RKO (cell line): Measurements from ENCODE around the gene PARD3B.
"Not testable (repeated sequence)": the region's sequence is repeated elsewhere in the genome, so short reads cannot be mapped to it uniquely, and the experiment has no call there.

Experiments
- DNase-seq: peaks from one replicate; pipeline ENCODE4 v3.0.0-alpha.2; 2016; ENCODE audit warnings: low spot score

Gene PARD3B

GRCh38 chr2:205190528-205190927 is 645.3 kb downstream of the PARD3B start:
- no peak for DNase-seq

GRCh38 chr2:205193125-205193835 is 648.0 kb downstream of the PARD3B start:
- no peak for DNase-seq

- DNase-seq: no peak
Measured at GRCh38 chr2:205193836-205194228, 648.6 kb downstream of the PARD3B start.

GRCh38 chr2:205197468-205198139 is 652.3 kb downstream of the PARD3B start:
- DNase-seq: no peak

- DNase-seq: peak; percentile 43
Measured at GRCh38 chr2:205198140-205198525, 652.9 kb downstream of the PARD3B start.

- no peak for DNase-seq
Measured at GRCh38 chr2:205199165-205199850, 654.0 kb downstream of the PARD3B start.

- no peak for DNase-seq
Measured at GRCh38 chr2:205210494-205210893, 665.2 kb downstream of the PARD3B start.

GRCh38 chr2:205212357-205212756 is 667.1 kb downstream of the PARD3B start:
- DNase-seq: no peak

GRCh38 chr2:205216092-205216491 is 670.8 kb downstream of the PARD3B start:
- DNase-seq: no peak

- no peak for DNase-seq
Measured at GRCh38 chr2:205216580-205216979, 671.3 kb downstream of the PARD3B start.

- no peak for DNase-seq
Measured at GRCh38 chr2:205217004-205217403, 671.7 kb downstream of the PARD3B start.

GRCh38 chr2:205218056-205218455 is 672.8 kb downstream of the PARD3B start:
- DNase-seq: no peak

- not testable (repeated sequence) for DNase-seq
Measured at GRCh38 chr2:205218816-205219215, 673.5 kb downstream of the PARD3B start.

- no peak for DNase-seq
Measured at GRCh38 chr2:205220559-205220958, 675.3 kb downstream of the PARD3B start.

- DNase-seq: no peak
Measured at GRCh38 chr2:205232086-205232485, 686.8 kb downstream of the PARD3B start.

GRCh38 chr2:205235434-205235833 is 690.2 kb downstream of the PARD3B start:
- no peak for DNase-seq

- no peak for DNase-seq
Measured at GRCh38 chr2:205237524-205237923, 692.2 kb downstream of the PARD3B start.

- no peak for DNase-seq
Measured at GRCh38 chr2:205245001-205245400, 699.7 kb downstream of the PARD3B start.

- peak; percentile 19 for DNase-seq
Measured at GRCh38 chr2:205245652-205246051, 700.4 kb downstream of the PARD3B start.

- DNase-seq: no peak
Measured at GRCh38 chr2:205259121-205259520, 713.8 kb downstream of the PARD3B start.

- DNase-seq: no peak
Measured at GRCh38 chr2:205261516-205262020, 716.3 kb downstream of the PARD3B start.

GRCh38 chr2:205267323-205267722 is 722.0 kb downstream of the PARD3B start:
- DNase-seq: no peak

- DNase-seq: no peak
Measured at GRCh38 chr2:205270689-205271088, 725.4 kb downstream of the PARD3B start.
